H9 (cell line): ENCODE measurements around the gene CEMIP2. TPM values are rescaled to one million over a fixed set of nuclear protein-coding genes. Genes with fewer than 3 reads are reported as not detected.

Experiments used
- DNase-seq: peaks from one replicate; pipeline ENCODE4 v3.0.0-alpha.2; 2017
- H2AFZ ChIP-seq: one replicate; pipeline ENCODE4 v1.6.1; 2013; ENCODE audit warnings: mild to moderate bottlenecking, low read length, control low read depth, moderate library complexity
- H2AK5ac ChIP-seq: 2 replicates; pipeline ENCODE4 v1.6.1; 2013; ENCODE audit warnings: low read length, control low read depth, mixed read lengths; ENCODE audit not compliant: insufficient read length
- H2BK120ac ChIP-seq: one replicate; pipeline ENCODE4 v1.6.1; 2013; ENCODE audit warnings: low read depth, mild to moderate bottlenecking, low read length, control low read depth, inconsistent platforms; ENCODE audit not compliant: poor library complexity, severe bottlenecking
- H2BK12ac ChIP-seq: 2 replicates; pipeline ENCODE4 v1.6.1; 2013; ENCODE audit warnings: low read length, control low read depth, mixed read lengths, low read depth; ENCODE audit not compliant: insufficient read length
- H2BK15ac ChIP-seq: 2 replicates; pipeline ENCODE4 v1.6.1; 2013; ENCODE audit warnings: low read depth, low read length, control low read depth
- H2BK20ac ChIP-seq: one replicate; pipeline ENCODE4 v1.6.1; 2013; ENCODE audit warnings: low read depth, mild to moderate bottlenecking, low read length, control low read depth, inconsistent platforms; ENCODE audit not compliant: poor library complexity, severe bottlenecking
- H2BK5ac ChIP-seq: 2 replicates; pipeline ENCODE4 v1.6.1; 2013; ENCODE audit warnings: low read length, control low read depth, mixed read lengths; ENCODE audit not compliant: insufficient read length
- H3K14ac ChIP-seq: 2 replicates; pipeline ENCODE4 v1.6.1; 2013; ENCODE audit warnings: low read length, control low read depth; ENCODE audit not compliant: insufficient read depth
- H3K18ac ChIP-seq: 2 replicates; pipeline ENCODE4 v1.6.1; 2013; ENCODE audit warnings: low read depth, mild to moderate bottlenecking, mixed read lengths, low read length, control low read depth; ENCODE audit not compliant: insufficient read length
- H3K23ac ChIP-seq: 2 replicates; pipeline ENCODE4 v1.6.1; 2013; ENCODE audit warnings: low read length, control low read depth, mixed read lengths, low read depth; ENCODE audit not compliant: insufficient read length
- H3K23me2 ChIP-seq: 2 replicates; pipeline ENCODE4 v1.6.1; 2013; ENCODE audit warnings: low read depth, mild to moderate bottlenecking, mixed read lengths, low read length, control low read depth; ENCODE audit not compliant: insufficient read length, poor library complexity, severe bottlenecking
- H3K27ac ChIP-seq: 2 replicates; pipeline ENCODE4 v1.5.1; 2013; ENCODE audit warnings: low read length, control low read depth, mixed read lengths, low read depth; ENCODE audit not compliant: insufficient read length
- H3K27me3 ChIP-seq: 2 replicates; pipeline ENCODE4 v1.6.1; 2013; ENCODE audit warnings: low read length, control low read depth, inconsistent platforms; ENCODE audit not compliant: insufficient read depth
- H3K4ac ChIP-seq: 2 replicates; pipeline ENCODE4 v1.6.1; 2013; ENCODE audit warnings: low read depth, mild to moderate bottlenecking, control low read depth, inconsistent platforms, low read length, moderate library complexity
- H3K4me1 ChIP-seq: 2 replicates; pipeline ENCODE4 v1.6.1; 2013; ENCODE audit warnings: low read length, control low read depth, inconsistent platforms; ENCODE audit not compliant: insufficient read depth
- H3K4me2 ChIP-seq: 2 replicates; pipeline ENCODE4 v1.6.1; 2013; ENCODE audit warnings: low read length, control low read depth, mixed read lengths; ENCODE audit not compliant: insufficient read length, insufficient read depth
- H3K56ac ChIP-seq: 2 replicates; pipeline ENCODE4 v1.6.1; 2013; ENCODE audit warnings: low read depth, mild to moderate bottlenecking, mixed read lengths, low read length, control low read depth; ENCODE audit not compliant: insufficient read length
- H3K79me1 ChIP-seq: 2 replicates; pipeline ENCODE4 v1.6.1; 2013; ENCODE audit warnings: low read depth, mild to moderate bottlenecking, moderate library complexity, low read length, control low read depth, inconsistent platforms; ENCODE audit not compliant: insufficient read depth, poor library complexity, severe bottlenecking
- H3K79me2 ChIP-seq: 2 replicates; pipeline ENCODE4 v1.6.1; 2013; ENCODE audit warnings: low read length, control low read depth, inconsistent platforms; ENCODE audit not compliant: insufficient read depth
- H3K9ac ChIP-seq: 2 replicates; pipeline ENCODE4 v1.6.1; 2013; ENCODE audit warnings: low read length, control low read depth, mixed read lengths; ENCODE audit not compliant: insufficient read length; ENCODE audit errors: extremely low read depth
- H3K9me3 ChIP-seq: one replicate; pipeline ENCODE4 v1.6.1; 2013; ENCODE audit warnings: low read depth, low read length, inconsistent platforms; ENCODE audit not compliant: control insufficient read depth
- H3T11ph ChIP-seq: one replicate; pipeline ENCODE4 v1.6.1; 2013; ENCODE audit warnings: mild to moderate bottlenecking, low read length, control low read depth, inconsistent platforms
- H4K20me1 ChIP-seq: one replicate; pipeline ENCODE4 v1.6.1; 2013; ENCODE audit not compliant: control insufficient read depth, insufficient read length, insufficient read depth
- H4K5ac ChIP-seq: 2 replicates; pipeline ENCODE4 v1.6.1; 2013; ENCODE audit warnings: low read depth, mild to moderate bottlenecking, mixed read lengths, low read length, control low read depth; ENCODE audit not compliant: insufficient read length
- H4K8ac ChIP-seq: replicated peaks from 2 replicates; pipeline ENCODE4 v1.6.1; 2013; ENCODE audit warnings: low read length, control low read depth, mixed read lengths, low read depth; ENCODE audit not compliant: insufficient read length
- H4K91ac ChIP-seq: 2 replicates; pipeline ENCODE4 v1.6.1; 2013; ENCODE audit warnings: low read depth, mild to moderate bottlenecking, moderate library complexity, mixed read lengths, low read length, control low read depth; ENCODE audit not compliant: insufficient read length
- H3K27ac Mint-ChIP-seq, 3 experiments: 2 replicates in 2 of 3; 3 replicates in 1 of 3; pipeline ENCODE4 v1.8.0; 2020 to 2021; ENCODE audit warnings: mixed read lengths in 3 of 3, mild to moderate bottlenecking in 1 of 3, moderate library complexity in 1 of 3
- H3K27me3 Mint-ChIP-seq: 2 replicates; pipeline ENCODE4 v1.8.0; 2021; ENCODE audit warnings: low read depth, mild to moderate bottlenecking, moderate library complexity, mixed read lengths
- H3K36me3 Mint-ChIP-seq, 3 experiments: 2 replicates in 2 of 3; 3 replicates in 1 of 3; pipeline ENCODE4 v1.8.0; 2020 to 2021; ENCODE audit warnings: low read depth in 3 of 3, mixed read lengths in 3 of 3; ENCODE audit not compliant: insufficient read depth in 1 of 3
- H3K4me1 Mint-ChIP-seq, 2 experiments: 2 replicates each; pipeline ENCODE4 v1.8.0; 2020; ENCODE audit warnings: mixed read lengths in 2 of 2
- H3K4me3 Mint-ChIP-seq, 2 experiments: 2 replicates in 1 of 2; 3 replicates in 1 of 2; pipeline ENCODE4 v1.8.0; 2020 to 2021; ENCODE audit warnings: mild to moderate bottlenecking in 2 of 2, mixed read lengths in 2 of 2, moderate library complexity in 1 of 2
- H3K9me3 Mint-ChIP-seq, 2 experiments: 2 replicates in 1 of 2; 3 replicates in 1 of 2; pipeline ENCODE4 v1.8.0; 2020; ENCODE audit warnings: mild to moderate bottlenecking in 2 of 2, mixed read lengths in 2 of 2, moderate library complexity in 1 of 2
- WGBS: extraction: QIAGEN DNeasy Blood & Tissue Kit; methylation state at CpG from one replicate; pipeline ENCODE4 v1.1.7; 2013; ENCODE audit warnings: missing lambda C conversion rate, low lambda C conversion rate, mixed read lengths; ENCODE audit not compliant: insufficient read length; ENCODE audit errors: extremely low coverage; 5-methylcytosine and 5-hydroxymethylcytosine counted together
- total RNA-seq: library from RNA; stranded (reverse); gene quantifications from 2 replicates; pipeline ENCODE4 v1.2.1, GENCODE V29; 2021
- TF ChIP-seq, protein P1 (sequence below): fragments of 200-600 bp; sonication (generic); conservative IDR thresholded peaks from 3 replicates; pipeline ENCODE4 v1.8.0; 2021; ENCODE audit warnings: antibody characterized with exemption, mild to moderate bottlenecking

Gene CEMIP2
- total RNA-seq, 1 experiment from 2014 or later: 77.2 TPM

DNA sequence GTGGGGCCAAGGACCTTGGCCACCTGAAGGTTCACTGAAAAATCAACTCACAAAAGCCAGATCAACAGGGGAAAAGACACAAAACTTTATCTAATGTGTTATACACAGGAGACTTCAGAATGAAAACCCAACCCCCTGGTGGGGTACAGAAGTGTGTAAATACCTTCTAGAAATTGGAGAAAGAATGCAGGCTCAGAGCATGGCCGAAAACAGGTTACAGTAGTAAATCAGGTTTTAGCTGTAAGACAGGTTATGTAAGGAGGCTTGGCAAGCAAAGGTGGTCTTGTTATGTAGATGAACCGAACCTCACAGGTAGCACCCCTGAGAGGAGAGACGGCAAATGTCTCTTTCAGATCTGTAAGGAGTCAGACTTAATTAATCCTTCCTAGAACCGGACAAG lies 10.0 kb downstream of the CEMIP2 start:
- Histone ChIP-seq H3K18ac (no peak overlapping the region), H3K27ac (no peak overlapping the region), H3K9ac (no peak overlapping the region), H3K79me1 (peaks cover 2% of the 10 kb centered on the region), H2BK15ac (no peak overlapping the region), H3K14ac (no peak overlapping the region), H3K23me2 (peaks cover 3% of the 10 kb centered on the region), H3K23ac (no peak overlapping the region), H3K4ac (no peak overlapping the region), H4K20me1 (no peaks in the 10 kb centered on the region), H4K8ac (no peak overlapping the region), H2AFZ (no peak overlapping the region), H3T11ph (no peak overlapping the region), H3K4me1 (peaks cover 24% of the 10 kb centered on the region; the same call in 1 of the 2 replicates), H3K79me2 (peaks cover 13% of the 10 kb centered on the region; the same call in 1 of the 2 replicates), H3K56ac (no peak overlapping the region), H4K91ac (no peak overlapping the region), H2BK20ac (no peak overlapping the region), H2BK12ac (no peak overlapping the region), H3K9me3 (no peaks in the 10 kb centered on the region), H3K4me2 (peak overlapping the region; percentile 26), H2BK5ac (no peak overlapping the region), H3K27me3 (no peaks in the 10 kb centered on the region), H2AK5ac (no peak overlapping the region), H4K5ac (no peak overlapping the region), H2BK120ac (no peak overlapping the region)
- WGBS: no CpG with 5 or more reads among the region's 4 CpGs
- peak overlapping the region; percentile 8 to 98 (median 95); a peak in 6 of 7 replicates for H3K27ac Mint-ChIP-seq
- peaks cover 86 to 88% of the 10 kb centered on the region in 2 experiments for H3K4me1 Mint-ChIP-seq
- DNase-seq: peak; percentile 78
- no peaks in the 10 kb centered on the region for H3K9me3 Mint-ChIP-seq
- H3K36me3 Mint-ChIP-seq: no peaks in the 10 kb centered on the region; a peak in 2 of 7 replicates
- H3K27me3 Mint-ChIP-seq: no peaks in the 10 kb centered on the region
- peak overlapping the region; percentile 55 to 60; a peak in 4 of 5 replicates for H3K4me3 Mint-ChIP-seq
- TF ChIP-seq, protein P1, sequence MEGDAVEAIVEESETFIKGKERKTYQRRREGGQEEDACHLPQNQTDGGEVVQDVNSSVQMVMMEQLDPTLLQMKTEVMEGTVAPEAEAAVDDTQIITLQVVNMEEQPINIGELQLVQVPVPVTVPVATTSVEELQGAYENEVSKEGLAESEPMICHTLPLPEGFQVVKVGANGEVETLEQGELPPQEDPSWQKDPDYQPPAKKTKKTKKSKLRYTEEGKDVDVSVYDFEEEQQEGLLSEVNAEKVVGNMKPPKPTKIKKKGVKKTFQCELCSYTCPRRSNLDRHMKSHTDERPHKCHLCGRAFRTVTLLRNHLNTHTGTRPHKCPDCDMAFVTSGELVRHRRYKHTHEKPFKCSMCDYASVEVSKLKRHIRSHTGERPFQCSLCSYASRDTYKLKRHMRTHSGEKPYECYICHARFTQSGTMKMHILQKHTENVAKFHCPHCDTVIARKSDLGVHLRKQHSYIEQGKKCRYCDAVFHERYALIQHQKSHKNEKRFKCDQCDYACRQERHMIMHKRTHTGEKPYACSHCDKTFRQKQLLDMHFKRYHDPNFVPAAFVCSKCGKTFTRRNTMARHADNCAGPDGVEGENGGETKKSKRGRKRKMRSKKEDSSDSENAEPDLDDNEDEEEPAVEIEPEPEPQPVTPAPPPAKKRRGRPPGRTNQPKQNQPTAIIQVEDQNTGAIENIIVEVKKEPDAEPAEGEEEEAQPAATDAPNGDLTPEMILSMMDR: no peak
